ENCODE data around the gene RBKS. TPM values are rescaled to one million over a fixed set of nuclear protein-coding genes. Genes with fewer than 3 reads are reported as not detected.

RBKS gene
- total and polyA plus RNA-seq, 10 donors, result 1.00 to 5.1 (median 2.6) TPM

GRCh38 chr2:27931361-27931950 lies 41.3 kb upstream of the RBKS start:
- Histone ChIP-seq H3K9me3 (no peaks in the 10 kb centered on the region), H3K4me1 (no peaks in the 10 kb centered on the region), H3K27me3 (replicated peaks in 1 of 7) (no peaks in the 10 kb centered on the region), H3K36me3 (peaks cover 0 to 68% (median 7%) of the 10 kb centered on the region in 6 donors), H3K27ac (no peak overlapping the region), H3K4me3 (no peak overlapping the region)
- TF ChIP-seq POLR2A (IDR thresholded peaks at IDR 0.05), result no peak
- no peak for TF ChIP-seq CTCF (IDR thresholded peaks at IDR 0.05 in 8 of 11, conservative IDR thresholded peaks at IDR 0.05 in 3 of 11)
- TF ChIP-seq POLR2AphosphoS5 (IDR thresholded peaks at IDR 0.05), result no peak
- DNase-seq, result no peak
- intact Hi-C loops (cut with DNase I; ENCODE audit: low total_unique reads), result no loop called here
- 86 to 92% (median 88%) methylated on average over 4 of the region's 4 CpGs for WGBS, 5 donors

DNA sequence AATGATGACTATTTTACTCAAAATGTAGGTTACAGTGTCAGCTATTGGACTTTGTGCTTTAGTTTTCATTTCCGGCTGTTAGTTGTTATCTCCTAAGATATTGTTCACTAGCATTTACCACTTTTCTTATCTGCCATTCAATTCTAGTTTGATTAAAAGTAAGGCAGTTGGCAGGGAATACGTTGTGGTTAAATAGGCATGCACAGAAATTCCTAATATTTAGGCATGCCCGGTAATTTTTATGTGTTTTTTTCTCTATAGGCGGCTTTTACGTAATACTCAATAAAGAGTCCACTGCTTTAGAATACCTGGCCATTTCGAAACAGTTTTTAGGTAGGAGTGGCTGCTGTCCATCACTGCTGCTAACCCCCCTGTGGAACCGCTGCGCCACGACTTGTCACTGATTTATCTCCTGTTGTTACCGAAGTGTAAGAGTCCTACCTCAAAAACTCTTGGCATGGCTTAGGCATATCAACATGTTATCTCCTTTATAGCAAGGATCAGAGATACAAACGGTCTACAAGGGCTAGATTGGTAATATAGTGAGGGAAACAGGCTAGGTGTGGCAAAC lies 39.8 kb upstream of the RBKS start:
- intact Hi-C loops (cut with DNase I; ENCODE audit: low total_unique reads), result no loop called here
- DNase-seq, result no peak
- H3K27ac ChIP-seq, result no peak overlapping the region
- H3K4me3 ChIP-seq, result no peak overlapping the region
- H3K4me1 ChIP-seq, result no peaks in the 10 kb centered on the region
- no peaks in the 10 kb centered on the region for H3K9me3 ChIP-seq
- H3K27me3 ChIP-seq (replicated peaks in 1 of 7), result no peaks in the 10 kb centered on the region
- peaks cover 0 to 71% (median 7%) of the 10 kb centered on the region in 6 donors for H3K36me3 ChIP-seq
- no peak for TF ChIP-seq CTCF (IDR thresholded peaks at IDR 0.05 in 8 of 11, conservative IDR thresholded peaks at IDR 0.05 in 3 of 11)
- TF ChIP-seq POLR2A (IDR thresholded peaks at IDR 0.05), result no peak
- no peak for TF ChIP-seq POLR2AphosphoS5 (IDR thresholded peaks at IDR 0.05)
- WGBS, 5 donors, result 78 to 94% (median 85%) methylated on average over 11 of the region's 11 CpGs

- no peak for TF ChIP-seq POLR2AphosphoS5 (IDR thresholded peaks at IDR 0.05)
- no peak for TF ChIP-seq CTCF (IDR thresholded peaks at IDR 0.05 in 8 of 11, conservative IDR thresholded peaks at IDR 0.05 in 3 of 11)
- TF ChIP-seq POLR2A (IDR thresholded peaks at IDR 0.05), result no peak
- peaks cover 0 to 17% (median 4%) of the 10 kb centered on the region in 6 donors for H3K4me1 ChIP-seq
- WGBS, 5 donors, result 94 to 99% (median 96%) methylated on average over 4 of the region's 4 CpGs
- no peak for DNase-seq
- no peaks in the 10 kb centered on the region for H3K27me3 ChIP-seq (replicated peaks in 1 of 7)
- H3K36me3 ChIP-seq, result peaks cover 0 to 40% (median 7%) of the 10 kb centered on the region in 6 donors
- intact Hi-C loops (cut with DNase I; ENCODE audit: low total_unique reads), result no loop called here
- no peaks in the 10 kb centered on the region for H3K9me3 ChIP-seq
- H3K27ac ChIP-seq, result no peak overlapping the region
- no peak overlapping the region for H3K4me3 ChIP-seq
Observed at GRCh38 chr2:27925766-27926472, 35.7 kb upstream of the RBKS start.

GRCh38 chr2:27922842-27923241 lies 32.7 kb upstream of the RBKS start:
- TF ChIP-seq POLR2AphosphoS5 (IDR thresholded peaks at IDR 0.05) (no peak), POLR2A (IDR thresholded peaks at IDR 0.05) (no peak), CTCF (IDR thresholded peaks at IDR 0.05 in 8 of 11, conservative IDR thresholded peaks at IDR 0.05 in 3 of 11) (no peak)
- 84 to 95% (median 92%) methylated on average over 1 of the region's 1 CpG for WGBS, 5 donors
- intact Hi-C loops (cut with DNase I; ENCODE audit: low total_unique reads), result no loop called here
- peaks cover 0 to 14% (median 0%) of the 10 kb centered on the region in 6 donors for H3K36me3 ChIP-seq
- no peak for DNase-seq
- H3K27ac ChIP-seq, result no peak overlapping the region
- H3K27me3 ChIP-seq (replicated peaks in 1 of 7), result no peaks in the 10 kb centered on the region
- peaks cover 0 to 36% (median 19%) of the 10 kb centered on the region in 6 donors for H3K4me1 ChIP-seq
- no peaks in the 10 kb centered on the region for H3K9me3 ChIP-seq
- H3K4me3 ChIP-seq, result no peak overlapping the region

Data from spleen (tissue), 11 donors.